HG03196 (cell line): Measurements from ENCODE around the gene PSMA8.
"Not testable (repeated sequence)": the region's sequence is repeated elsewhere in the genome, so short reads cannot be mapped to it uniquely, and the experiment has no call there.

Experiments
- ATAC-seq: cut with Tn5 transposase; IDR thresholded peaks from one replicate; pipeline ENCODE4 v1.9.1; 2021; ENCODE audit not compliant: unreplicated experiment

The PSMA8 gene

DNA sequence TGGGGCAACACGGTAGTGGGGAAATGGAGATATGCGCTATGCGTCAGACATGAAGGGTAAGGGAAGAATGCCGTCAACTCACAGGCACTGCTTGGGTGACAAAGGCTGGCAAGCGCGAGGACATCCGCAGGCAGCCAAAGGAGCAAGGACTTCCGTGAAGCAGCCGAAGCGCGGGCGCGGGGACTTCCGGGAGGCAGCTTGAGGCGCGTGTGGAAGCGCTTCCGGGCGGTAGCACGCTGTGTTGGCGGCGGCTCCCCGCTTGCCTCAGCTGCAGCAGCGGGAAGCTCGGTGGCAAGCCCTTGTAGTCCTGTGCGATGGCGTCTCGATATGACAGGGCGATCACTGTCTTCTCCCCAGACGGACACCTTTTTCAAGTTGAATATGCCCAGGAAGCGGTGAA lies at the start of gene PSMA8:
PSMA8 (plus strand) TSS at position 218 of the 400 bp plus-strand sequence; CDS start at position 315, 97 bp downstream.
- ATAC-seq = no peak

GRCh38 chr18:26085056-26085455 lies 48.6 kb upstream of the PSMA8 start:
- no peak for ATAC-seq

GRCh38 chr18:26086959-26087358 lies 46.7 kb upstream of the PSMA8 start:
- ATAC-seq = no peak

- no peak for ATAC-seq
Observed at GRCh38 chr18:26088487-26088886, 45.2 kb upstream of the PSMA8 start.

DNA sequence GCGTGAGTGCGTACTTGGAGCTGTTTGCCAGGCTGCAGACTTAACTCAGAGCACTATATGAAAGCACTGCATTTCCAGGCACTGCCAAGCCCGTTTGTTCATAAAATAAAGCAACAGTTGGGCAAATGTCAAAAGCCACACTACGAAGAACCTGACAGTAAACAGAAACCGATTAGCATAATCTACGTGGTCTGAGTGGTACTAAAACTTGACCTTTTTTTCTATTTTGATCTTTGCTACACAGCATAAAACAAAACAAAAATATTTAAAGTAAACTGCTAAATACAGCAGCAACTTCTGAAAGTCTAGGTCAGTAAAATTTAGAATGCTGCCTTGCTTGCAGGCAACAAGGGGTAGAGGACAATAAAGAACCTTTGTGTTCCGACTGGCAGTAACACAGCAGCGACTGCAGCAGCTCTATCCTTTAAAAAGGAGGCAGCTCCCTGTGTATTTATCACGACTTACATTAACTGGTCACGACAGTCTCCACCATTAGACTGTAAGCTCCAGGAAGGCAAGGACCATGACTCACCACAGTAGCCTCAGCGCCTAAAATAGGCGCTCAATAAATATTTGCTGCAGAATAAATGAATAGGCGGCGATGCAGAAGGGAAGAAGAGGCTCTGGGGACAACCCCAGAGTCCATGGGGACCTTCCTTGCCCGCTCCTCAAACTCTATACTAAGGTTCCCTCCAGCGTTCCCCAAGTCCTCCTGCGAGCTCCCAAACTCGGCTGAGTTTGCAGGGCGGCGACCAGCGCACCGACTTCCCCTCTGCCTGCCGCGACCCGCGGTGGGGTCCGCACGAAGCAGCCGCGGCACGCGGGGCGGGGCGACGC lies 44.2 kb upstream of the PSMA8 start:
- peak; percentile 4 for ATAC-seq

DNA sequence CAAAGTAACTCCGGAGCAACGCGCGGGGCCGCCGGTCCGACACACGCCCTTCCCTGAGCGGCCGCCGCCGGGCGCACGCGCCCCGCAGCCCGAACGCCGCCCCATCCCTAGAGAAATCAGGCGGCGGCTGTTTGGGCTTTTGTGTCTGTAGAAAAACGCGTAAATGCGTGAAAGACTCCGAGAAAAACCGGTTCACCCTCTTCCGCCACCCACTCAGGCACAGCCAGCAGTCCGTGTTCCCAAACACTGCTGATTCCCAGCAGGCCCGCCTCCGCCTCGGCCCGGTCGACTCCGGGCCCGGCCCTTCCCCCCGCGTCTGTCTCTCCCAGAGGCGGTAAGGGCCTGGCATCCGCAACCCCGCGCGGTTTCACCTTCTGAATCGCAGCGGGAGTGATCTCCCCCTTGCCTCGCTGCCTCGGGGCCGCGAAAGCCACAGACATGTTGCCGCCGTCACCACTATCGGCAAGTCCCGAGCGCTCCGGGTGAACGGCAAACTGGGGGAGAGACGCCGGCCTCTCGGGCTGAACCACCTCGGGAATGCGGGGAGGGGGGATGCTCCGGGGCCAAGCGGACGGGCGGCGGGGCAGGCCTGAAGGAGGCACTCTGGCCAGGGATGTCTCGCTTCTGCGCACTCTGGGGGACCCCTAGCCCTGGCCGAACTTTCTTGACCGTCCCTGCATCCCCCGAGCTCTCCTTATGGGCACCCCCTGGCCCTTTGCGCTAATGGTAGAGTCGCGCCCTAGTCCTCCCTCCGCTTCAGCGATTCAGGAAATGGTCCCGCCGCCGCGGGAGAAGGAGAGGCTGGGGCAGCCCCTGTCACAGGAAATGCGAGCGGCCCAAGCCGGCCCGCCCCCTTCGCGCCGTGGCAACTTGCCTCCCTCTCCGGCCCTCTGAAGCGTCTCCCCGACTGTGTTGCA lies 43.3 kb upstream of the PSMA8 start, which contains the start of gene SS18:
SS18 (minus strand) TSS at position 484 of the 917 bp plus-strand sequence; CDS start at position 440, 44 bp downstream.
- ATAC-seq = peak; percentile 83

DNA sequence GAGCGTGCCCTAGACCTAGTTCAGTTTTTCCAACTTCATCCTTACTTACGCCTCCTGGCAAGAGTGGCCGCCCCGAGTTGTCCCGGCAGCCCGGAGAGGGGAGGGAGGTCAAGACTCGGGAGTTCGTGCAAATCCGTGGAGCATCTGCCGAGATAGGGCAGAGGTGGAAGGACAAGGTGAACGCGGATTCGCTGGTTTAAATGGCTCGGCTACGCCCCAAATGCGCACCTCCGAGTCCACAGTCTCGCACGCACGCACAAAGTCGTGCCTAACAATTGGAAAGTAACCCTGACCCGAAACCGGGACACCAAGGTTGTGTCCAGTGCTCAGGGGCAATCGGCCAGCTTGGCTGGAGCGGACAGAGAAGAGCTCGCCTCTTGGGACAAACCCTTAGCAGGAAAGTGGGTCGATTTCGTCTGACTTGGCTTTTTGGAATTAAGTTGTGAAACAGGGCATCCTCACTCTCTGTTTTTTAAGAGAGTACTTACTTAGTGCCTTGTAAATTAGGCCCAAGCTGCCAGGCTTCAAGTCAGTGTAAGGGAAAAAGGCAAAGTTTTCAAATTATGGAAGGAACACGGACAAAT lies 42.5 kb upstream of the PSMA8 start:
- peak; percentile 40 for ATAC-seq

- ATAC-seq = no peak
Observed at GRCh38 chr18:26096852-26097251, 36.8 kb upstream of the PSMA8 start.

- ATAC-seq = no peak
Observed at GRCh38 chr18:26097563-26097962, 36.1 kb upstream of the PSMA8 start.

DNA sequence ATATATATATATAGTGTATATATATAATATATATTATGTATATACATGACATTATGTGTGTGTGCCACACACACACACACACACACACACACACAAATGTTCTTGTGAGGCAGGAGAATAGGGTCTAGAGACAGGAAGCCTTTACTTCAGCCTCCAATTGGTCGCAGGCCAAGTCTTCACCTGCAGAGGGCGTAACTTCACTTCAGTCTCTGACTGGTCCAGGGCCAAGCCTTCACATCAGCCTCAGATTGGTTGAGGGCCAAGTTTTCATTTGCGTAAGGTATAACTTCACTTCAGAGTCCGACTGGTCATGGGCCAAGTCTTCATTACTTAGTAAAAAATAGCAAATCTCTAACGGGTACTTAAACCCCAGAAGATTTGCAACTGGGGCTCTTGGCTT lies 30.1 kb upstream of the PSMA8 start:
- no peak for ATAC-seq

GRCh38 chr18:26104035-26104434 lies 29.6 kb upstream of the PSMA8 start:
- no peak for ATAC-seq

DNA sequence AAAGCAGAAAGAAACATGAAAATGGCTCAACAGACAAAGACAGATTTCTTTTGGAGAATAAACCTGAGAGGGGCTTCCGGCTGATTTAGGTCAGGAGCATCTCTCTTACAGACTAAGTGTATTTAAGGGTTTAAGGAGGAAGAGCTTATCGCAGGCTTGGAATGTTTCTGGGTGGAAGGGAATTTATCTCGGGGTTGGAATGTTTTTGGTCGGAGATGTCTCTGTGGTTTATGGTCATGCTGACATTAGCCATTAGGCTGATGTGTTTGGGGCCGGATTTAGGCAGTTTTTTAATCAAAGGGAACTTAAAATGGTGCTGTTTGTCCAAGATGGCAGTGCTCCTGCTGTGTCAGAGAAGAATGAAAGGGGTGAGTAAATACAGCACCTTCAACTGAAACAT lies 14.4 kb upstream of the PSMA8 start:
- no peak for ATAC-seq

DNA sequence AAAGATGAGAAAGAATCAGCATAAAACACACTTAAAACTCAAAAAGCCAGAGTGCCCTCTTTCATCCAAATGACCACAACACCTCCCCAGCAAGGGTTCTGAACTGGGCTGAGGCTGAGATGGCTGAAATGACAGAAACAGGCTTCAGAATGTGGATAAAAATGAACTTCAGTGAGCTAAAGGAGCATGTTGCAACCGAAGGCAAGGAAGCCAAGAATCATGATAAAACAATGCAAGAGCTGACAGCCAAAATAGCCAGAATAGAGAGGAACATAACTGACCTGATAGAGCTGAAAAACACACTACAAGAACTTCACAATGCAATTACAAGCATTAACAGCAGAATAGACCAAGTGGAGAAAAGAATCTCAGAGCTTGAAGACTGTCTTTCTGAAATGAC lies 12.2 kb upstream of the PSMA8 start:
- ATAC-seq = no peak

DNA sequence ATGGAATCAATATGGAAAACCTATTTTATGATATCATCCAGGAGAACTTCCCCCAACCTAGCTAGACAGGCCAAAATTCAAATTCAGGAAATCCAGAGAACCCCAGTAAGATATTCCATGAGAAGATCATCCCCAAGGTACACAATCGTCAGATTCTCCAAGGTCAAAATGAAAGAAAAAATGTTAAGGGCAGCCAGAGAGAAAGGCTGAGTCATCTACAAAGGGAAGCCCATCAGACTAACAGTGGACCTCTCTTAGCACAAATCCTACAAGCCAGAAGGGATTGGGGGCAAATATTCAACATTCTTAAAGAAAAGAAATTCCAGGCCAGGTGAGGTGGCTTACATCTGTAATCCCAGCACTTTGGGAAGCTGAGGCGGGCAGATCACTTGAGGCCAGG lies 11.7 kb upstream of the PSMA8 start:
- ATAC-seq = not testable (repeated sequence)

DNA sequence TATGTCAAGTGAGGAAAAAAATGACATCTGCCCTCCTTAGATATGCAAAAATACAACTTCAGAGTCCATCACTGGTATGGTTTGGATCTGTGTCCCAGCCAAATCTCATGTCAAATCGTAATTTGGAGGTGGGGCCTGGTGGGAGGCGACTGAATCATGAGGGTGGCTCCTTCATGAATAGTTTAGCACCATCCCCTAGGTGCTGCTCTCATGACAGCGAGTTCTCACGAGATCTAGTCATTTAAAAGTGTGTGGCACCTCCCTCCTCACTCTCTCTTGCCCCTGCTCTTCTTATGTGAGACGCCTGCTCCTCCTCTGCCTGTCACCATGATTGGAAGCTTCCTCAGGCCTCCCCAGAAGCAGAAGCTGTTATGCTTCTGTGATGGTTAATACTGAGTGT lies 5.9 kb upstream of the PSMA8 start:
- no peak for ATAC-seq

DNA sequence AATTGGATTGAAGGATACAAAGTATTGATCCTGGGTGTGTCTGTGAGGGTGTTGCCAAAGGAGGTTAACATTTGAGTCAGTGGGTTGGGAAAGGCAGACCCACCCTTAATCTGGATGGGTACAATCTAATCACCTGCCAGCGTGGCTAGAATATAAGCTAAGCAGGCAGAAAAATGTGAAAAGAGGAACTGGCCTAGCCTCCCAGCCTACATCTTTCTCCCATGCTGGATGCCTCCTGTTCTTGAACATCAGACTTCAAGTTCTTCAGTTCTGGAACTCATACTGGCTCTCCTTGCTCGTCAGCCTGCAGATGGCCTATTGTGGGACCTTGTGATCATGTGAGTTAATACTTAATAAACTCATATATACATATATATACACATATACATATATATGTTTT lies 5.5 kb upstream of the PSMA8 start:
- ATAC-seq = not testable (repeated sequence)

GRCh38 chr18:26134107-26134506 lies 438 bp downstream of the PSMA8 start:
- ATAC-seq = no peak

DNA sequence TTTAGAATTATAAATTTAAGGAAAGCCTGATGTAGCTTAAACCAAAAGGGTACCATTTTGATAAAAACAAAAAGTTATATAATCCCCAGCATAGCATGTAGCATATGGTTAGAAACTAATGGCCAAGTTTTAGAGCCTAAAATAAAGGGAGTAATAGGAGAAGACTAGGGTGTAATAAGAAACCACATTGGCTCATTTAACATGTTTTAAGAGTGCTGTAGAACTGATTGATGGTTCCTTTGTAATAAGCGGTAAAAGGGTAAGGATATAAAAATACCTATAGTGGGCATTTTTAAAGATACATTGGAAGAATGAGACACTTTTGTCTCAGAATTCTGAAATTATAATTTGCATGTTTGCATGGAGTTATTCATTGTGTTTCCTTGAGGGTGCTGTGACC lies 1.9 kb downstream of the PSMA8 start:
- no peak for ATAC-seq

- ATAC-seq = no peak
Observed at GRCh38 chr18:26157326-26157725, 23.7 kb downstream of the PSMA8 start.

GRCh38 chr18:26159353-26159752 lies 25.7 kb downstream of the PSMA8 start:
- ATAC-seq = no peak

- ATAC-seq = no peak
Observed at GRCh38 chr18:26164571-26164970, 30.9 kb downstream of the PSMA8 start.
